GM18951 (cell line): ENCODE measurements around the gene PLEKHH1.
A peak's percentile ranks its signal among the peaks of the same experiment; 100 is the strongest.
"Not testable (repeated sequence)": the region's sequence is repeated elsewhere in the genome, so short reads cannot be mapped to it uniquely, and the experiment has no call there.

Experiments
- POLR2A ChIP-seq: IDR thresholded peaks from 4 replicates; pipeline ENCODE4 v1.6.1; 2011; ENCODE audit warnings: mild to moderate bottlenecking; ENCODE audit not compliant: insufficient read length, insufficient read depth; ENCODE audit errors: extremely low read depth
- in situ Hi-C: fragments of 300-500 bp; cut with MboI; formaldehyde crosslinking; loops from one replicate; pipeline ENCODE4 v1.12.0; 2022; ENCODE audit warnings: low sequenced_read_pairs, mixed read lengths, inconsistent platforms; ENCODE audit not compliant: unreplicated experiment

The PLEKHH1 gene

GRCh38 chr14:67579040-67579439 is 46.0 kb downstream of the PLEKHH1 start:
- in situ Hi-C loops, result no loop called here
- TF ChIP-seq POLR2A, result no peak

- in situ Hi-C loops, result loop anchor here (10.0 kb wide), 1 partner anchor 85 kb away; no protein-coding TSS in a partner anchor
- no peak for TF ChIP-seq POLR2A
Measured at GRCh38 chr14:67579636-67580035, 46.5 kb downstream of the PLEKHH1 start.

- TF ChIP-seq POLR2A, result no peak
- in situ Hi-C loops, result loop anchor here (10.0 kb wide), 1 partner anchor 84 kb away; no protein-coding TSS in a partner anchor
Measured at GRCh38 chr14:67580336-67581171, 47.5 kb downstream of the PLEKHH1 start.

- TF ChIP-seq POLR2A, result no peak
- in situ Hi-C loops, result loop anchor here (10.0 kb wide), 1 partner anchor 83 kb away; no protein-coding TSS in a partner anchor
Measured at GRCh38 chr14:67581643-67582042, 48.6 kb downstream of the PLEKHH1 start.

- in situ Hi-C loops, result loop anchor here (10.0 kb wide), 1 partner anchor 83 kb away; no protein-coding TSS in a partner anchor
- TF ChIP-seq POLR2A, result no peak
Measured at GRCh38 chr14:67582061-67582460, 49.0 kb downstream of the PLEKHH1 start.

- in situ Hi-C loops, result loop anchor here (10.0 kb wide), 1 partner anchor 81 kb away; no protein-coding TSS in a partner anchor
- TF ChIP-seq POLR2A, result no peak
Measured at GRCh38 chr14:67583711-67584644, 50.9 kb downstream of the PLEKHH1 start.

GRCh38 chr14:67584978-67585377 is 51.9 kb downstream of the PLEKHH1 start:
- in situ Hi-C loops, result loop anchor here (10.0 kb wide), 1 partner anchor 80 kb away; no protein-coding TSS in a partner anchor
- no peak for TF ChIP-seq POLR2A

- in situ Hi-C loops, result loop anchor here (10.0 kb wide), 1 partner anchor 78 kb away; no protein-coding TSS in a partner anchor
- no peak for TF ChIP-seq POLR2A
Measured at GRCh38 chr14:67586369-67586768, 53.3 kb downstream of the PLEKHH1 start.

- TF ChIP-seq POLR2A, result no peak
- in situ Hi-C loops, result loop anchor here (10.0 kb wide), 1 partner anchor 76 kb away; no protein-coding TSS in a partner anchor
Measured at GRCh38 chr14:67589204-67589770, 56.2 kb downstream of the PLEKHH1 start.

- in situ Hi-C loops, result not testable (repeated sequence)
Measured at GRCh38 chr14:67593650-67594049, 60.6 kb downstream of the PLEKHH1 start.

GRCh38 chr14:67595392-67595791 is 62.3 kb downstream of the PLEKHH1 start:
- no peak for TF ChIP-seq POLR2A
- in situ Hi-C loops, result no loop called here

- in situ Hi-C loops, result no loop called here
- TF ChIP-seq POLR2A, result peak; percentile 73
Measured at GRCh38 chr14:67599698-67600561, 66.8 kb downstream of the PLEKHH1 start, which contains the start of gene PIGH. TSS of gene PIGH (minus strand) at chr14:67600268. CDS start at chr14:67600203, 65 bp downstream.

GRCh38 chr14:67600562-67600974 is 67.5 kb downstream of the PLEKHH1 start:
- in situ Hi-C loops, result not testable (repeated sequence)
